Liver (tissue), 9 donors: ENCODE results near the gene S100A4. TPM values are rescaled to one million over a fixed set of nuclear protein-coding genes. Genes with fewer than 3 reads are reported as not detected.

Experiments
- DNase-seq: peaks from one replicate; pipeline ENCODE4 v3.0.0-alpha.2; 2017; ENCODE audit warnings: low spot score
- H3K27ac ChIP-seq, 2 donors: one replicate each; pipeline ENCODE4 v1.7.0; 2013; ENCODE audit warnings: inconsistent platforms in 2 of 2, low read length in 2 of 2, control low read depth in 1 of 2, low read depth in 1 of 2, mild to moderate bottlenecking in 1 of 2
- H3K27me3 ChIP-seq, 4 donors: one replicate each; pipeline versions ENCODE4 v1.6.1 to v1.7.0; 2013; ENCODE audit warnings: low read length in 3 of 4, inconsistent platforms in 1 of 4, mild to moderate bottlenecking in 1 of 4, moderate library complexity in 1 of 4; ENCODE audit not compliant: control insufficient read depth in 4 of 4, insufficient read depth in 4 of 4
- H3K36me3 ChIP-seq, 4 donors: one replicate each; pipeline versions ENCODE4 v1.6.1 to v1.7.0; 2013; ENCODE audit warnings: low read length in 3 of 4, mild to moderate bottlenecking in 3 of 4, low read depth in 1 of 4, moderate library complexity in 1 of 4; ENCODE audit not compliant: control insufficient read depth in 4 of 4, insufficient read depth in 3 of 4
- H3K4me1 ChIP-seq, 4 donors: one replicate each; pipeline versions ENCODE4 v1.6.1 to v1.7.0; 2013; ENCODE audit warnings: low read length in 3 of 4, mild to moderate bottlenecking in 3 of 4, moderate library complexity in 1 of 4; ENCODE audit not compliant: control insufficient read depth in 4 of 4, insufficient read depth in 4 of 4
- H3K4me3 ChIP-seq, 3 donors: one replicate each; pipeline versions ENCODE4 v1.6.1 to v1.7.0; 2013; ENCODE audit warnings: low read length in 3 of 3, control low read depth in 1 of 3, low read depth in 1 of 3, mild to moderate bottlenecking in 1 of 3
- H3K9ac ChIP-seq, 2 donors: one replicate each; pipeline ENCODE4 v1.7.0; 2013; ENCODE audit warnings: low read length in 2 of 2, mild to moderate bottlenecking in 2 of 2, moderate library complexity in 2 of 2, control low read depth in 1 of 2, low read depth in 1 of 2
- H3K9me3 ChIP-seq, 4 donors: one replicate each; pipeline versions ENCODE4 v1.6.1 to v1.7.0; 2013; ENCODE audit warnings: low read length in 3 of 4; ENCODE audit not compliant: control insufficient read depth in 4 of 4
- FOXA1 ChIP-seq: IDR thresholded peaks from 2 replicates; pipeline ENCODE4 v1.6.1; 2016; ENCODE audit warnings: antibody characterized with exemption
- FOXA2 ChIP-seq: IDR thresholded peaks from 2 replicates; pipeline ENCODE4 v1.6.1; 2016; ENCODE audit warnings: antibody characterized with exemption
- GABPA ChIP-seq, 2 donors: IDR thresholded peaks in 1 of 2; conservative IDR thresholded peaks in 1 of 2; 2 replicates each; pipeline ENCODE4 v1.6.1; 2016; ENCODE audit warnings: antibody characterized with exemption in 2 of 2, mild to moderate bottlenecking in 1 of 2, moderate library complexity in 1 of 2
- HNF4A ChIP-seq, 2 donors: conservative IDR thresholded peaks; 2 replicates each; pipeline ENCODE4 v1.6.1; 2016; ENCODE audit warnings: antibody characterized with exemption in 2 of 2, mild to moderate bottlenecking in 2 of 2
- HNF4G ChIP-seq: IDR thresholded peaks from 2 replicates; pipeline ENCODE4 v1.6.1; 2016; ENCODE audit warnings: antibody characterized with exemption
- JUND ChIP-seq, 2 donors: IDR thresholded peaks; 2 replicates each; pipeline ENCODE4 v1.6.1; 2016; ENCODE audit warnings: antibody characterized with exemption in 2 of 2
- SP1 ChIP-seq: IDR thresholded peaks from 2 replicates; pipeline ENCODE4 v1.6.1; 2018; ENCODE audit warnings: antibody characterized with exemption, mild to moderate bottlenecking
- YY1 ChIP-seq: IDR thresholded peaks from 2 replicates; pipeline ENCODE4 v1.6.1; 2016; ENCODE audit warnings: antibody characterized with exemption, mild to moderate bottlenecking
- WGBS: extraction: QIAGEN DNeasy Blood & Tissue Kit; methylation state at CpG from one replicate; pipeline ENCODE4 v1.1.7; 2013; 5-methylcytosine and 5-hydroxymethylcytosine counted together
- polyA plus RNA-seq, 2 donors: library from polyadenylated mRNA; stranded (reverse) in 1 of 2; unstranded in 1 of 2; fragments of 200-250 nt in 1 of 2; fragments of >200 nt in 1 of 2; fragmentation: Nextera tagmentation in 1 of 2; extraction: Ambion mirVana in 1 of 2; gene quantifications; one replicate each; pipeline versions ENCODE4 v1.2.1 to v1.2.3, GENCODE V29; 2013 to 2015
- total RNA-seq, 2 donors: library from RNA; depleted of rRNA; stranded (reverse); fragments of >200 nt; gene quantifications; one replicate each; pipeline ENCODE4 v1.2.3, GENCODE V29; 2014
- TF ChIP-seq, protein P1 (sequence below): fragments of 150-350 bp; IDR thresholded peaks from 2 replicates; pipeline ENCODE4 v1.5.1; 2017; ENCODE audit warnings: improper control_type of control experiment, low read depth, low read length; ENCODE audit not compliant: missing input control
- TF ChIP-seq, protein P2 (sequence below): IDR thresholded peaks from 2 replicates; pipeline ENCODE4 v1.6.1; 2016; ENCODE audit warnings: antibody characterized with exemption
- TF ChIP-seq, protein P3 (sequence below): IDR thresholded peaks from 2 replicates; pipeline ENCODE4 v1.6.1; 2016; ENCODE audit warnings: antibody characterized with exemption
- TF ChIP-seq, protein P4 (sequence below): IDR thresholded peaks from 2 replicates; pipeline ENCODE4 v1.6.1; 2016; ENCODE audit warnings: antibody characterized with exemption
- TF ChIP-seq, protein P5 (sequence below): IDR thresholded peaks from 2 replicates; pipeline ENCODE4 v1.6.1; 2016; ENCODE audit warnings: antibody characterized with exemption, mild to moderate bottlenecking
- donor health status: healthy.
- donor health status: healthy.
- donor health status: healthy.
- donor health status: healthy.
- donor health status: healthy.

Gene S100A4
- total and polyA plus RNA-seq, 4 donors, result 4.8 to 69.8 (median 16.7) TPM

DNA sequence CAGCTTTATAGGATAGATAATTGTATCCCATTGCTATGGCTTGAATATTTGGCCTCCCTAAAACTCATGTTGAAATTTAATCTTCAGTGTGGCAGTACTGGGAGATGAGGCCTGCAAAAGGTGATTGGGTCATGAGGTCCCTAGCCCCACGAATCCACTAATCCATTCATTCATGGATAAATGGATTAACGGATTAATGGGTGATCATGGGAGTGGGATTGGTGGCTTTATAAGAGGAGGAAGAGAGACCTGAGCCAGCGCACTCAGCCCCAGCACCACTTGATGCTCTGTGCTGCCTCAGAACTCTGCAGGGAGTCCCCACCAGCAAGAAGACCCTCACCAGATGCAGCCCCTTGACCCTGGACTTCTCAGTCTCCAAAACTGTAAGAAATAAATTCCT, 41.8 kb downstream of the S100A4 start:
- WGBS, result 83% methylated on average over 3 of the region's 3 CpGs
- no peaks in the 10 kb centered on the region for H3K9me3 ChIP-seq
- no peak for DNase-seq
- peaks cover 0 to 4% (median 2%) of the 10 kb centered on the region in 4 donors for H3K4me1 ChIP-seq
- H3K9ac ChIP-seq, result no peak overlapping the region
- TF ChIP-seq, protein P1, sequence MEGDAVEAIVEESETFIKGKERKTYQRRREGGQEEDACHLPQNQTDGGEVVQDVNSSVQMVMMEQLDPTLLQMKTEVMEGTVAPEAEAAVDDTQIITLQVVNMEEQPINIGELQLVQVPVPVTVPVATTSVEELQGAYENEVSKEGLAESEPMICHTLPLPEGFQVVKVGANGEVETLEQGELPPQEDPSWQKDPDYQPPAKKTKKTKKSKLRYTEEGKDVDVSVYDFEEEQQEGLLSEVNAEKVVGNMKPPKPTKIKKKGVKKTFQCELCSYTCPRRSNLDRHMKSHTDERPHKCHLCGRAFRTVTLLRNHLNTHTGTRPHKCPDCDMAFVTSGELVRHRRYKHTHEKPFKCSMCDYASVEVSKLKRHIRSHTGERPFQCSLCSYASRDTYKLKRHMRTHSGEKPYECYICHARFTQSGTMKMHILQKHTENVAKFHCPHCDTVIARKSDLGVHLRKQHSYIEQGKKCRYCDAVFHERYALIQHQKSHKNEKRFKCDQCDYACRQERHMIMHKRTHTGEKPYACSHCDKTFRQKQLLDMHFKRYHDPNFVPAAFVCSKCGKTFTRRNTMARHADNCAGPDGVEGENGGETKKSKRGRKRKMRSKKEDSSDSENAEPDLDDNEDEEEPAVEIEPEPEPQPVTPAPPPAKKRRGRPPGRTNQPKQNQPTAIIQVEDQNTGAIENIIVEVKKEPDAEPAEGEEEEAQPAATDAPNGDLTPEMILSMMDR, result no peak
- TF ChIP-seq HNF4A (conservative IDR thresholded peaks at IDR 0.05) (no peak), GABPA (IDR thresholded peaks at IDR 0.05 in 1 of 2, conservative IDR thresholded peaks at IDR 0.05 in 1 of 2) (no peak), SP1 (no peak), FOXA2 (no peak), YY1 (no peak), JUND (IDR thresholded peaks at IDR 0.05) (no peak), FOXA1 (no peak)
- TF ChIP-seq, protein P2, sequence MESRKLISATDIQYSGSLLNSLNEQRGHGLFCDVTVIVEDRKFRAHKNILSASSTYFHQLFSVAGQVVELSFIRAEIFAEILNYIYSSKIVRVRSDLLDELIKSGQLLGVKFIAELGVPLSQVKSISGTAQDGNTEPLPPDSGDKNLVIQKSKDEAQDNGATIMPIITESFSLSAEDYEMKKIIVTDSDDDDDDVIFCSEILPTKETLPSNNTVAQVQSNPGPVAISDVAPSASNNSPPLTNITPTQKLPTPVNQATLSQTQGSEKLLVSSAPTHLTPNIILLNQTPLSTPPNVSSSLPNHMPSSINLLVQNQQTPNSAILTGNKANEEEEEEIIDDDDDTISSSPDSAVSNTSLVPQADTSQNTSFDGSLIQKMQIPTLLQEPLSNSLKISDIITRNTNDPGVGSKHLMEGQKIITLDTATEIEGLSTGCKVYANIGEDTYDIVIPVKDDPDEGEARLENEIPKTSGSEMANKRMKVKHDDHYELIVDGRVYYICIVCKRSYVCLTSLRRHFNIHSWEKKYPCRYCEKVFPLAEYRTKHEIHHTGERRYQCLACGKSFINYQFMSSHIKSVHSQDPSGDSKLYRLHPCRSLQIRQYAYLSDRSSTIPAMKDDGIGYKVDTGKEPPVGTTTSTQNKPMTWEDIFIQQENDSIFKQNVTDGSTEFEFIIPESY, result no peak
- TF ChIP-seq, protein P3, sequence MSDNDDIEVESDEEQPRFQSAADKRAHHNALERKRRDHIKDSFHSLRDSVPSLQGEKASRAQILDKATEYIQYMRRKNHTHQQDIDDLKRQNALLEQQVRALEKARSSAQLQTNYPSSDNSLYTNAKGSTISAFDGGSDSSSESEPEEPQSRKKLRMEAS, result no peak
- TF ChIP-seq, protein P4, sequence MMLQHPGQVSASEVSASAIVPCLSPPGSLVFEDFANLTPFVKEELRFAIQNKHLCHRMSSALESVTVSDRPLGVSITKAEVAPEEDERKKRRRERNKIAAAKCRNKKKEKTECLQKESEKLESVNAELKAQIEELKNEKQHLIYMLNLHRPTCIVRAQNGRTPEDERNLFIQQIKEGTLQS, result no peak
- TF ChIP-seq, protein P5, sequence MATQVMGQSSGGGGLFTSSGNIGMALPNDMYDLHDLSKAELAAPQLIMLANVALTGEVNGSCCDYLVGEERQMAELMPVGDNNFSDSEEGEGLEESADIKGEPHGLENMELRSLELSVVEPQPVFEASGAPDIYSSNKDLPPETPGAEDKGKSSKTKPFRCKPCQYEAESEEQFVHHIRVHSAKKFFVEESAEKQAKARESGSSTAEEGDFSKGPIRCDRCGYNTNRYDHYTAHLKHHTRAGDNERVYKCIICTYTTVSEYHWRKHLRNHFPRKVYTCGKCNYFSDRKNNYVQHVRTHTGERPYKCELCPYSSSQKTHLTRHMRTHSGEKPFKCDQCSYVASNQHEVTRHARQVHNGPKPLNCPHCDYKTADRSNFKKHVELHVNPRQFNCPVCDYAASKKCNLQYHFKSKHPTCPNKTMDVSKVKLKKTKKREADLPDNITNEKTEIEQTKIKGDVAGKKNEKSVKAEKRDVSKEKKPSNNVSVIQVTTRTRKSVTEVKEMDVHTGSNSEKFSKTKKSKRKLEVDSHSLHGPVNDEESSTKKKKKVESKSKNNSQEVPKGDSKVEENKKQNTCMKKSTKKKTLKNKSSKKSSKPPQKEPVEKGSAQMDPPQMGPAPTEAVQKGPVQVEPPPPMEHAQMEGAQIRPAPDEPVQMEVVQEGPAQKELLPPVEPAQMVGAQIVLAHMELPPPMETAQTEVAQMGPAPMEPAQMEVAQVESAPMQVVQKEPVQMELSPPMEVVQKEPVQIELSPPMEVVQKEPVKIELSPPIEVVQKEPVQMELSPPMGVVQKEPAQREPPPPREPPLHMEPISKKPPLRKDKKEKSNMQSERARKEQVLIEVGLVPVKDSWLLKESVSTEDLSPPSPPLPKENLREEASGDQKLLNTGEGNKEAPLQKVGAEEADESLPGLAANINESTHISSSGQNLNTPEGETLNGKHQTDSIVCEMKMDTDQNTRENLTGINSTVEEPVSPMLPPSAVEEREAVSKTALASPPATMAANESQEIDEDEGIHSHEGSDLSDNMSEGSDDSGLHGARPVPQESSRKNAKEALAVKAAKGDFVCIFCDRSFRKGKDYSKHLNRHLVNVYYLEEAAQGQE, result no peak
- H3K36me3 ChIP-seq, result no peaks in the 10 kb centered on the region
- no peak overlapping the region for H3K4me3 ChIP-seq
- H3K27me3 ChIP-seq, result no peaks in the 10 kb centered on the region
- H3K27ac ChIP-seq, result no peak overlapping the region

DNA sequence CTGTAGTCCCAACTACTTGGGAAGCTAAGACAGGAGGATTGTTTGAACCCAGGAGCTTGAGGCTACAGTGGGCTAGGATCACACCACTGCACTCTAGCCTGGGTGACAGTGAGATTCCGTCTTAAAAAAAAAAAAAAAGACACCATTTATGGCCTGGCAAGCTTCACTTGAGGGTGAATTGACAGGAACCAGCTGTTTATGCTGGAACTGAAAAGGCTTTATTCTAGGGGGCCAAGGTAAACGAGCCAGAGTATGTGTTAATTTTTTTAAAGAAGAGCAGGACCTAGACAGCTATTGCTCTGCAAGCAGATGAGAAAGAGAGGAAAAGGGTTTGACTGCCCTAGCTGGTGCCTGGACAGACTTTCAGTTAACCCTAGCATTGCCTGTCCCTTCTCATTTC, 46.9 kb downstream of the S100A4 start:
- DNase-seq, result no peak
- Histone ChIP-seq H3K4me3 (no peak overlapping the region), H3K9ac (no peak overlapping the region), H3K36me3 (no peaks in the 10 kb centered on the region), H3K4me1 (no peaks in the 10 kb centered on the region), H3K27me3 (peaks cover 0 to 2% (median 0%) of the 10 kb centered on the region in 4 donors), H3K9me3 (no peaks in the 10 kb centered on the region), H3K27ac (no peak overlapping the region)
- TF ChIP-seq JUND (IDR thresholded peaks at IDR 0.05) (no peak), SP1 (no peak), HNF4G (no peak), FOXA1 (no peak)
- TF ChIP-seq, protein P2, result no peak
- TF ChIP-seq, protein P3, result no peak
- 31% methylated on average over 2 of the region's 2 CpGs for WGBS
